GM19468 (cell line): Measurements from ENCODE around the gene PLET1.
"Not testable (repeated sequence)": the region's sequence is repeated elsewhere in the genome, so short reads cannot be mapped to it uniquely, and the experiment has no call there.

ENCODE experiments used
- ATAC-seq: cut with Tn5 transposase; IDR thresholded peaks from one replicate; pipeline ENCODE4 v1.9.1; 2021; ENCODE audit warnings: mild to moderate bottlenecking, moderate library complexity, moderate number of reproducible peaks; ENCODE audit not compliant: unreplicated experiment; ENCODE audit errors: extremely low read depth

Gene PLET1

GRCh38 chr11:112219476-112220232 is 41.0 kb downstream of the PLET1 start:
- ATAC-seq, result peak; percentile 85

- no peak for ATAC-seq
These were observed 44.0 kb downstream of the PLET1 start for GRCh38 chr11:112216561-112217105.

GRCh38 chr11:112215621-112216020 is 45.0 kb downstream of the PLET1 start:
- no peak for ATAC-seq

GRCh38 chr11:112213753-112214152 is 46.9 kb downstream of the PLET1 start:
- no peak for ATAC-seq

- ATAC-seq, result no peak
These were observed 48.0 kb downstream of the PLET1 start for GRCh38 chr11:112212710-112213109.

- ATAC-seq, result no peak
These were observed 48.4 kb downstream of the PLET1 start for GRCh38 chr11:112212290-112212689.

GRCh38 chr11:112211536-112211935 is 49.1 kb downstream of the PLET1 start:
- ATAC-seq, result no peak

GRCh38 chr11:112210890-112211289 is 49.8 kb downstream of the PLET1 start:
- ATAC-seq, result no peak

GRCh38 chr11:112206071-112206470 is 54.6 kb downstream of the PLET1 start:
- ATAC-seq, result no peak

GRCh38 chr11:112200252-112200651 is 60.4 kb downstream of the PLET1 start:
- ATAC-seq, result no peak

- not testable (repeated sequence) for ATAC-seq
These were observed 61.6 kb downstream of the PLET1 start for GRCh38 chr11:112199101-112199500.
